Measurements from ENCODE around the gene RGL1. TPM values are rescaled to one million over a fixed set of nuclear protein-coding genes. Genes with fewer than 3 reads are reported as not detected.

RGL1 gene
- total RNA-seq, 1 experiment from 2014 or later: 2.1 TPM

- no peaks in the 10 kb centered on the region for H3K9me3 Mint-ChIP-seq (ENCODE audit: unreplicated experiment)
- H3K27me3 Mint-ChIP-seq (ENCODE audit: insufficient read depth, unreplicated experiment): no peaks in the 10 kb centered on the region
- no peak for TF ChIP-seq CTCF (IDR thresholded peaks at IDR 0.05; ENCODE audit: unreplicated experiment)
- intact Hi-C loops (cut with micrococcal nuclease): no loop called here
- BruUV-seq (replicated peaks): no TSS peak
- POLR2A ChIA-PET: interaction anchor here (1.6 kb wide), 1 partner anchor 17 kb away, joined by 3 read pairs; the partner anchor contains the start of gene RGL1
- no peak overlapping the region for H3K27ac Mint-ChIP-seq (ENCODE audit: low read depth, unreplicated experiment)
- H3K4me3 Mint-ChIP-seq (ENCODE audit: unreplicated experiment): no peak overlapping the region
- no peak for DNase-seq (ENCODE audit: unreplicated experiment)
- no peaks in the 10 kb centered on the region for H3K36me3 Mint-ChIP-seq (ENCODE audit: insufficient read depth, unreplicated experiment)
- CTCF ChIA-PET: interaction anchor here (0.6 to 1.4 kb wide), 2 partner anchors 32 to 189 kb away, joined by 3 read pairs; no protein-coding TSS in a partner anchor
- no peaks in the 10 kb centered on the region for H3K4me1 Mint-ChIP-seq (ENCODE audit: insufficient read depth, unreplicated experiment)
Measured at GRCh38 chr1:183821889-183822611, 17.1 kb downstream of the RGL1 start.

- H3K36me3 Mint-ChIP-seq (ENCODE audit: insufficient read depth, unreplicated experiment): no peaks in the 10 kb centered on the region
- H3K4me3 Mint-ChIP-seq (ENCODE audit: unreplicated experiment): no peak overlapping the region
- no peak for DNase-seq (ENCODE audit: unreplicated experiment)
- POLR2A ChIA-PET: no interaction called here
- H3K27ac Mint-ChIP-seq (ENCODE audit: low read depth, unreplicated experiment): no peak overlapping the region
- CTCF ChIA-PET: no interaction called here
- TF ChIP-seq CTCF (IDR thresholded peaks at IDR 0.05; ENCODE audit: unreplicated experiment): no peak
- no TSS peak for BruUV-seq (replicated peaks)
- no peaks in the 10 kb centered on the region for H3K4me1 Mint-ChIP-seq (ENCODE audit: insufficient read depth, unreplicated experiment)
- H3K9me3 Mint-ChIP-seq (ENCODE audit: unreplicated experiment): no peaks in the 10 kb centered on the region
- H3K27me3 Mint-ChIP-seq (ENCODE audit: insufficient read depth, unreplicated experiment): no peaks in the 10 kb centered on the region
- intact Hi-C loops (cut with micrococcal nuclease): no loop called here
Measured at GRCh38 chr1:183824291-183824690, 19.4 kb downstream of the RGL1 start.

GRCh38 chr1:183827801-183828200 lies 22.9 kb downstream of the RGL1 start:
- no peak for TF ChIP-seq CTCF (IDR thresholded peaks at IDR 0.05; ENCODE audit: unreplicated experiment)
- intact Hi-C loops (cut with micrococcal nuclease): no loop called here
- CTCF ChIA-PET: interaction anchor here (0.6 to 1.6 kb wide), 3 partner anchors 9 to 35 kb away, joined by 3 read pairs; no protein-coding TSS in a partner anchor
- Mint-ChIP-seq H3K36me3 (ENCODE audit: insufficient read depth, unreplicated experiment) (no peaks in the 10 kb centered on the region), H3K27me3 (ENCODE audit: insufficient read depth, unreplicated experiment) (no peaks in the 10 kb centered on the region), H3K9me3 (ENCODE audit: unreplicated experiment) (no peaks in the 10 kb centered on the region), H3K4me1 (ENCODE audit: insufficient read depth, unreplicated experiment) (no peaks in the 10 kb centered on the region), H3K4me3 (ENCODE audit: unreplicated experiment) (no peak overlapping the region), H3K27ac (ENCODE audit: low read depth, unreplicated experiment) (no peak overlapping the region)
- POLR2A ChIA-PET: no interaction called here
- no peak for DNase-seq (ENCODE audit: unreplicated experiment)
- BruUV-seq (replicated peaks): no TSS peak

GRCh38 chr1:183830389-183830788 lies 25.5 kb downstream of the RGL1 start:
- no peak for TF ChIP-seq CTCF (IDR thresholded peaks at IDR 0.05; ENCODE audit: unreplicated experiment)
- intact Hi-C loops (cut with micrococcal nuclease): no loop called here
- ChIA-PET POLR2A (no interaction called here), CTCF (interaction anchor here (1.3 to 2.0 kb wide), 2 partner anchors 11 to 15 kb away, joined by 3 to 5 read pairs; no protein-coding TSS in a partner anchor)
- Mint-ChIP-seq H3K36me3 (ENCODE audit: insufficient read depth, unreplicated experiment) (no peaks in the 10 kb centered on the region), H3K27ac (ENCODE audit: low read depth, unreplicated experiment) (no peak overlapping the region), H3K4me1 (ENCODE audit: insufficient read depth, unreplicated experiment) (no peaks in the 10 kb centered on the region), H3K27me3 (ENCODE audit: insufficient read depth, unreplicated experiment) (no peaks in the 10 kb centered on the region), H3K9me3 (ENCODE audit: unreplicated experiment) (no peaks in the 10 kb centered on the region), H3K4me3 (ENCODE audit: unreplicated experiment) (no peak overlapping the region)
- DNase-seq (ENCODE audit: unreplicated experiment): no peak
- BruUV-seq (replicated peaks): no TSS peak

Data from MCF 10A (cell line).